Right renal pelvis (tissue), 4 donors: Measurements from ENCODE around the gene MAPT. TPM values are rescaled to one million over a fixed set of nuclear protein-coding genes. Genes with fewer than 3 reads are reported as not detected.

Experiments used
- polyA plus RNA-seq, 4 donors: library from polyadenylated mRNA; unstranded; fragments of 120-200 nt; gene quantifications; one replicate each; pipeline ENCODE4 v1.2.1, GENCODE V29; 2013; ENCODE audit not compliant: insufficient read length in 4 of 4

Gene MAPT
- polyA plus RNA-seq, 4 donors = 8.8 to 12.7 (median 10.3) TPM

Other genes with a start within 250 kb of the MAPT start
- 1 to 10 TPM in 1 of 4 donors, under 1 TPM in 3; 0.14 to 1.6 (median 0.45) TPM for gene CRHR1, start 110.2 kb upstream of the MAPT start, polyA plus RNA-seq
- not detected for gene SPPL2C, start 49.7 kb upstream of the MAPT start, polyA plus RNA-seq
- not detected for gene STH, start 104.7 kb downstream of the MAPT start, polyA plus RNA-seq